ENCODE data around the gene ITCH.

ITCH gene

GRCh38 chr20:34544109-34544796, 181.2 kb downstream of the ITCH start:
- H3K4me1 ChIP-seq (ENCODE audit: control insufficient read depth, insufficient read depth, low read length) = peaks cover 11% of the 10 kb centered on the region
- H3K9ac ChIP-seq (ENCODE audit: low read length) = no peak overlapping the region
- H3K9me3 ChIP-seq (ENCODE audit: control insufficient read depth, insufficient read depth, low read depth, low read length) = no peaks in the 10 kb centered on the region
- no peaks in the 10 kb centered on the region for H3K27me3 ChIP-seq (ENCODE audit: control insufficient read depth, insufficient read depth, low read length)
- peak overlapping the region; percentile 39 for H3K4me3 ChIP-seq (ENCODE audit: low read depth, low read length)
- no peak overlapping the region for H3K27ac ChIP-seq (ENCODE audit: low read depth, low read length)
- H3K36me3 ChIP-seq (ENCODE audit: control insufficient read depth, insufficient read depth, low read length) = peaks cover 20% of the 10 kb centered on the region

GRCh38 chr20:34546751-34547181, 183.7 kb downstream of the ITCH start:
- Histone ChIP-seq H3K27me3 (ENCODE audit: control insufficient read depth, insufficient read depth, low read length) (no peaks in the 10 kb centered on the region), H3K4me1 (ENCODE audit: control insufficient read depth, insufficient read depth, low read length) (peaks cover 19% of the 10 kb centered on the region), H3K9ac (ENCODE audit: low read length) (no peak overlapping the region), H3K27ac (ENCODE audit: low read depth, low read length) (no peak overlapping the region), H3K4me3 (ENCODE audit: low read depth, low read length) (no peak overlapping the region), H3K36me3 (ENCODE audit: control insufficient read depth, insufficient read depth, low read length) (peaks cover 3% of the 10 kb centered on the region), H3K9me3 (ENCODE audit: control insufficient read depth, insufficient read depth, low read depth, low read length) (no peaks in the 10 kb centered on the region)

- no peaks in the 10 kb centered on the region for H3K27me3 ChIP-seq (ENCODE audit: control insufficient read depth, insufficient read depth, low read length)
- H3K9me3 ChIP-seq (ENCODE audit: control insufficient read depth, insufficient read depth, low read depth, low read length) = no peaks in the 10 kb centered on the region
- no peaks in the 10 kb centered on the region for H3K36me3 ChIP-seq (ENCODE audit: control insufficient read depth, insufficient read depth, low read length)
- no peak overlapping the region for H3K27ac ChIP-seq (ENCODE audit: low read depth, low read length)
- no peak overlapping the region for H3K4me3 ChIP-seq (ENCODE audit: low read depth, low read length)
- H3K9ac ChIP-seq (ENCODE audit: low read length) = no peak overlapping the region
- H3K4me1 ChIP-seq (ENCODE audit: control insufficient read depth, insufficient read depth, low read length) = peaks cover 19% of the 10 kb centered on the region
Observed at GRCh38 chr20:34547844-34548613, 185.0 kb downstream of the ITCH start.

GRCh38 chr20:34549291-34549928, 186.3 kb downstream of the ITCH start:
- Histone ChIP-seq H3K27ac (ENCODE audit: low read depth, low read length) (no peak overlapping the region), H3K9ac (ENCODE audit: low read length) (no peak overlapping the region), H3K9me3 (ENCODE audit: control insufficient read depth, insufficient read depth, low read depth, low read length) (no peaks in the 10 kb centered on the region), H3K27me3 (ENCODE audit: control insufficient read depth, insufficient read depth, low read length) (no peaks in the 10 kb centered on the region), H3K4me1 (ENCODE audit: control insufficient read depth, insufficient read depth, low read length) (peaks cover 14% of the 10 kb centered on the region), H3K36me3 (ENCODE audit: control insufficient read depth, insufficient read depth, low read length) (no peaks in the 10 kb centered on the region), H3K4me3 (ENCODE audit: low read depth, low read length) (no peak overlapping the region)

- peaks cover 9% of the 10 kb centered on the region for H3K4me1 ChIP-seq (ENCODE audit: control insufficient read depth, insufficient read depth, low read length)
- no peak overlapping the region for H3K27ac ChIP-seq (ENCODE audit: low read depth, low read length)
- no peaks in the 10 kb centered on the region for H3K9me3 ChIP-seq (ENCODE audit: control insufficient read depth, insufficient read depth, low read depth, low read length)
- H3K4me3 ChIP-seq (ENCODE audit: low read depth, low read length) = no peak overlapping the region
- no peaks in the 10 kb centered on the region for H3K27me3 ChIP-seq (ENCODE audit: control insufficient read depth, insufficient read depth, low read length)
- no peaks in the 10 kb centered on the region for H3K36me3 ChIP-seq (ENCODE audit: control insufficient read depth, insufficient read depth, low read length)
- H3K9ac ChIP-seq (ENCODE audit: low read length) = no peak overlapping the region
Observed at GRCh38 chr20:34549929-34550305, 186.8 kb downstream of the ITCH start.

GRCh38 chr20:34552569-34552968, 189.5 kb downstream of the ITCH start:
- no peaks in the 10 kb centered on the region for H3K9me3 ChIP-seq (ENCODE audit: control insufficient read depth, insufficient read depth, low read depth, low read length)
- H3K27me3 ChIP-seq (ENCODE audit: control insufficient read depth, insufficient read depth, low read length) = no peaks in the 10 kb centered on the region

GRCh38 chr20:34553366-34553867, 190.3 kb downstream of the ITCH start:
- H3K27me3 ChIP-seq (ENCODE audit: control insufficient read depth, insufficient read depth, low read length) = no peaks in the 10 kb centered on the region
- no peak overlapping the region for H3K9ac ChIP-seq (ENCODE audit: low read length)
- H3K4me3 ChIP-seq (ENCODE audit: low read depth, low read length) = no peak overlapping the region
- no peaks in the 10 kb centered on the region for H3K36me3 ChIP-seq (ENCODE audit: control insufficient read depth, insufficient read depth, low read length)
- H3K9me3 ChIP-seq (ENCODE audit: control insufficient read depth, insufficient read depth, low read depth, low read length) = no peaks in the 10 kb centered on the region
- H3K4me1 ChIP-seq (ENCODE audit: control insufficient read depth, insufficient read depth, low read length) = peaks cover 9% of the 10 kb centered on the region
- no peak overlapping the region for H3K27ac ChIP-seq (ENCODE audit: low read depth, low read length)

More at GRCh38 chr20:34552569-34552968, 189.5 kb downstream of the ITCH start:
- Histone ChIP-seq H3K4me3 (ENCODE audit: low read depth, low read length) (no peak overlapping the region), H3K4me1 (ENCODE audit: control insufficient read depth, insufficient read depth, low read length) (peaks cover 9% of the 10 kb centered on the region), H3K9ac (ENCODE audit: low read length) (no peak overlapping the region), H3K27ac (ENCODE audit: low read depth, low read length) (no peak overlapping the region), H3K36me3 (ENCODE audit: control insufficient read depth, insufficient read depth, low read length) (no peaks in the 10 kb centered on the region)

- H3K27me3 ChIP-seq (ENCODE audit: control insufficient read depth, insufficient read depth, low read length) = no peaks in the 10 kb centered on the region
- peak overlapping the region; percentile 60 for H3K9ac ChIP-seq (ENCODE audit: low read length)
- H3K27ac ChIP-seq (ENCODE audit: low read depth, low read length) = no peak overlapping the region
- H3K9me3 ChIP-seq (ENCODE audit: control insufficient read depth, insufficient read depth, low read depth, low read length) = no peaks in the 10 kb centered on the region
- 0 out of 2 replicates have a peak, but pooled peaks cover 3% of the 10 kb centered on the region for H3K36me3 ChIP-seq (ENCODE audit: control insufficient read depth, insufficient read depth, low read length)
- peak overlapping the region; percentile 78 for H3K4me3 ChIP-seq (ENCODE audit: low read depth, low read length)
- H3K4me1 ChIP-seq (ENCODE audit: control insufficient read depth, insufficient read depth, low read length) = no peaks in the 10 kb centered on the region
Observed at GRCh38 chr20:34557936-34558319, 194.9 kb downstream of the ITCH start.

- H3K27me3 ChIP-seq (ENCODE audit: control insufficient read depth, insufficient read depth, low read length) = no peaks in the 10 kb centered on the region
- H3K36me3 ChIP-seq (ENCODE audit: control insufficient read depth, insufficient read depth, low read length) = 0 out of 2 replicates have a peak, but pooled peaks cover 3% of the 10 kb centered on the region
- H3K27ac ChIP-seq (ENCODE audit: low read depth, low read length) = peak within 1 kb of the TSS; percentile 62; the same call in 1 of the 2 replicates
- H3K4me3 ChIP-seq (ENCODE audit: low read depth, low read length) = peak within 1 kb of the TSS; percentile 78
- H3K4me1 ChIP-seq (ENCODE audit: control insufficient read depth, insufficient read depth, low read length) = no peaks in the 10 kb centered on the region
- H3K9ac ChIP-seq (ENCODE audit: low read length) = peak within 1 kb of the TSS; percentile 66
- no peaks in the 10 kb centered on the region for H3K9me3 ChIP-seq (ENCODE audit: control insufficient read depth, insufficient read depth, low read depth, low read length)
Observed at GRCh38 chr20:34558320-34559218, 195.5 kb downstream of the ITCH start, which contains the start of gene MAP1LC3A. Gene MAP1LC3A, plus strand, starts transcription at chr20:34558718. Its CDS starts 151 bp downstream, at chr20:34558869.
